ENCODE data around the gene TAF11L8. TPM values are rescaled to one million over a fixed set of nuclear protein-coding genes. Genes with fewer than 3 reads are reported as not detected.
"Not testable (repeated sequence)": the region's sequence is repeated elsewhere in the genome, so short reads cannot be mapped to it uniquely, and the experiment has no call there.

Gene TAF11L8
- total RNA-seq, 1 experiment from 2014 or later, result not detected

GRCh38 chr5:17604951-17605350 is 14.2 kb upstream of the TAF11L8 start:
- no peaks in the 10 kb centered on the region for H3K27me3 Mint-ChIP-seq (ENCODE audit: low read depth)
- no peak overlapping the region for H3K23ac ChIP-seq (ENCODE audit: insufficient read length, low read depth, low read length)
- H3K23me2 ChIP-seq (ENCODE audit: insufficient read length, low read depth, low read length, poor library complexity, severe bottlenecking), result no peaks in the 10 kb centered on the region
- no peak overlapping the region for H3K9ac ChIP-seq (ENCODE audit: extremely low read depth, insufficient read length, low read length)
- no peaks in the 10 kb centered on the region for H3K36me3 Mint-ChIP-seq (ENCODE audit: insufficient read depth in 1 of 3, low read depth in 3 of 3)
- WGBS (ENCODE audit: extremely low coverage, insufficient read length, low lambda C conversion rate), result no CpG with 5 or more reads among the region's 14 CpGs
- no peak overlapping the region for H3K27ac Mint-ChIP-seq
- H3K9me3 Mint-ChIP-seq, result no peaks in the 10 kb centered on the region
- H4K20me1 ChIP-seq (ENCODE audit: control insufficient read depth, insufficient read depth, insufficient read length), result no peaks in the 10 kb centered on the region
- no peak overlapping the region for H2BK15ac ChIP-seq (ENCODE audit: low read depth, low read length)
- no peak overlapping the region for H3K4ac ChIP-seq (ENCODE audit: low read depth, low read length)
- H3K79me1 ChIP-seq (ENCODE audit: insufficient read depth, low read depth, low read length, poor library complexity, severe bottlenecking), result no peaks in the 10 kb centered on the region
- no peak overlapping the region for H3K4me3 Mint-ChIP-seq
- no peak overlapping the region for H3K27ac ChIP-seq (ENCODE audit: insufficient read length, low read depth, low read length)
- no peak overlapping the region for H2BK20ac ChIP-seq (ENCODE audit: low read depth, low read length, poor library complexity, severe bottlenecking)
- no peak overlapping the region for H2BK120ac ChIP-seq (ENCODE audit: low read depth, low read length, poor library complexity, severe bottlenecking)
- H2BK5ac ChIP-seq (ENCODE audit: insufficient read length, low read length), result no peak overlapping the region
- no peak overlapping the region for H3K14ac ChIP-seq (ENCODE audit: insufficient read depth, low read length)
- H3K56ac ChIP-seq (ENCODE audit: insufficient read length, low read depth, low read length), result no peak overlapping the region
- no peaks in the 10 kb centered on the region for H3K79me2 ChIP-seq (ENCODE audit: insufficient read depth, low read length)
- H4K8ac ChIP-seq (replicated peaks; ENCODE audit: insufficient read length, low read depth, low read length), result no peak overlapping the region
- no peak overlapping the region for H2AK5ac ChIP-seq (ENCODE audit: insufficient read length, low read length)
- H3K9me3 ChIP-seq (ENCODE audit: control insufficient read depth, low read depth, low read length), result no peaks in the 10 kb centered on the region
- H3K4me1 ChIP-seq (ENCODE audit: insufficient read depth, low read length), result no peaks in the 10 kb centered on the region
- no peak overlapping the region for H3K18ac ChIP-seq (ENCODE audit: insufficient read length, low read depth, low read length)
- no peak overlapping the region for H2BK12ac ChIP-seq (ENCODE audit: insufficient read length, low read depth, low read length)
- H4K5ac ChIP-seq (ENCODE audit: insufficient read length, low read depth, low read length), result no peak overlapping the region
- H4K91ac ChIP-seq (ENCODE audit: insufficient read length, low read depth, low read length), result no peak overlapping the region
- H3K4me2 ChIP-seq (ENCODE audit: insufficient read depth, insufficient read length, low read length), result no peak overlapping the region
- H3K27me3 ChIP-seq (ENCODE audit: insufficient read depth, low read length), result no peaks in the 10 kb centered on the region
- no peak overlapping the region for H2AFZ ChIP-seq (ENCODE audit: low read length)
- no peak for DNase-seq
- H3K4me1 Mint-ChIP-seq, result peaks cover 0 to 3% of the 10 kb centered on the region in 2 experiments; a peak in 1 of 4 replicates
- TF ChIP-seq, protein P1, sequence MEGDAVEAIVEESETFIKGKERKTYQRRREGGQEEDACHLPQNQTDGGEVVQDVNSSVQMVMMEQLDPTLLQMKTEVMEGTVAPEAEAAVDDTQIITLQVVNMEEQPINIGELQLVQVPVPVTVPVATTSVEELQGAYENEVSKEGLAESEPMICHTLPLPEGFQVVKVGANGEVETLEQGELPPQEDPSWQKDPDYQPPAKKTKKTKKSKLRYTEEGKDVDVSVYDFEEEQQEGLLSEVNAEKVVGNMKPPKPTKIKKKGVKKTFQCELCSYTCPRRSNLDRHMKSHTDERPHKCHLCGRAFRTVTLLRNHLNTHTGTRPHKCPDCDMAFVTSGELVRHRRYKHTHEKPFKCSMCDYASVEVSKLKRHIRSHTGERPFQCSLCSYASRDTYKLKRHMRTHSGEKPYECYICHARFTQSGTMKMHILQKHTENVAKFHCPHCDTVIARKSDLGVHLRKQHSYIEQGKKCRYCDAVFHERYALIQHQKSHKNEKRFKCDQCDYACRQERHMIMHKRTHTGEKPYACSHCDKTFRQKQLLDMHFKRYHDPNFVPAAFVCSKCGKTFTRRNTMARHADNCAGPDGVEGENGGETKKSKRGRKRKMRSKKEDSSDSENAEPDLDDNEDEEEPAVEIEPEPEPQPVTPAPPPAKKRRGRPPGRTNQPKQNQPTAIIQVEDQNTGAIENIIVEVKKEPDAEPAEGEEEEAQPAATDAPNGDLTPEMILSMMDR (conservative IDR thresholded peaks at IDR 0.05), result no peak
- no peak overlapping the region for H3T11ph ChIP-seq (ENCODE audit: low read length)

DNA sequence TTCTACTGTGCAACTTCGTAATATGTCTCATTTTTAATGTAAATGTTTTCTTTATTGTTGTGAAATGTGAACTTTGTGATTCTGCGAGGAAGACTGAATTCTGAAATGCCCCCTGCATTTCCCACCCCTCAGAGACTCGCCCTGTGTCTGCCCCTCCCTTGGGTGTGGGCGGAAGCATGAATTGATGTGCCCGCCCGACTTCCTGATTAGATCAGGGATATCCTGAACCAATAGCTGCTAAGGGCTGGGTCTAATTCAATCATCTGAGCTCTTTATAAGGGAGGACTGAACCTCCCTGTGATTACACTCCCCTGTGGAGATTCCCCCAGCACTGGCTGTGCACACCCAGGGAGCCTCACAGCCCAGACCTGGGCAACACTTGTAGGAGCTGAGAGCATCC is 13.1 kb upstream of the TAF11L8 start, which contains the start of gene TAF11L11:
TSS of gene TAF11L11 (plus strand) at position 304 of the 400 bp plus-strand sequence.
- not testable (repeated sequence) for H3K9me3 Mint-ChIP-seq; H3K4me3 Mint-ChIP-seq; H2BK120ac ChIP-seq (ENCODE audit: low read depth, low read length, poor library complexity, severe bottlenecking)

More for the DNA sequence above, 13.1 kb upstream of the TAF11L8 start, which contains the start of gene TAF11L11:
- H3K27me3 ChIP-seq (ENCODE audit: insufficient read depth, low read length); H3K18ac ChIP-seq (ENCODE audit: insufficient read length, low read depth, low read length); H3K27ac Mint-ChIP-seq; H3K4ac ChIP-seq (ENCODE audit: low read depth, low read length); H2BK15ac ChIP-seq (ENCODE audit: low read depth, low read length); H3K9me3 ChIP-seq (ENCODE audit: control insufficient read depth, low read depth, low read length); H3K36me3 Mint-ChIP-seq (ENCODE audit: insufficient read depth in 1 of 3, low read depth in 3 of 3); H4K5ac ChIP-seq (ENCODE audit: insufficient read length, low read depth, low read length); H3K14ac ChIP-seq (ENCODE audit: insufficient read depth, low read length); H3K23ac ChIP-seq (ENCODE audit: insufficient read length, low read depth, low read length); H2AK5ac ChIP-seq (ENCODE audit: insufficient read length, low read length); H3K4me1 Mint-ChIP-seq; H3K56ac ChIP-seq (ENCODE audit: insufficient read length, low read depth, low read length); H2AFZ ChIP-seq (ENCODE audit: low read length); H3K9ac ChIP-seq (ENCODE audit: extremely low read depth, insufficient read length, low read length); H4K91ac ChIP-seq (ENCODE audit: insufficient read length, low read depth, low read length); H2BK20ac ChIP-seq (ENCODE audit: low read depth, low read length, poor library complexity, severe bottlenecking); H2BK5ac ChIP-seq (ENCODE audit: insufficient read length, low read length); DNase-seq; H3K79me1 ChIP-seq (ENCODE audit: insufficient read depth, low read depth, low read length, poor library complexity, severe bottlenecking); H3K4me1 ChIP-seq (ENCODE audit: insufficient read depth, low read length); H3T11ph ChIP-seq (ENCODE audit: low read length); H4K20me1 ChIP-seq (ENCODE audit: control insufficient read depth, insufficient read depth, insufficient read length); H3K23me2 ChIP-seq (ENCODE audit: insufficient read length, low read depth, low read length, poor library complexity, severe bottlenecking); H2BK12ac ChIP-seq (ENCODE audit: insufficient read length, low read depth, low read length); H3K27me3 Mint-ChIP-seq (ENCODE audit: low read depth); H3K27ac ChIP-seq (ENCODE audit: insufficient read length, low read depth, low read length); H3K4me2 ChIP-seq (ENCODE audit: insufficient read depth, insufficient read length, low read length); H4K8ac ChIP-seq (replicated peaks; ENCODE audit: insufficient read length, low read depth, low read length); H3K79me2 ChIP-seq (ENCODE audit: insufficient read depth, low read length): not testable (repeated sequence)
- WGBS (ENCODE audit: extremely low coverage, insufficient read length, low lambda C conversion rate), result no CpG with 5 or more reads among the region's 6 CpGs

Data from H9 (cell line).